OCI-M1 (cell line): ENCODE data around the gene WNT3.
"Not testable (repeated sequence)": the region's sequence is repeated elsewhere in the genome, so short reads cannot be mapped to it uniquely, and the experiment has no call there.

Source experiments
- DNase-seq: peaks from one replicate; lab custom pipeline; 2025; lab: John Stamatoyannopoulos, UW

The WNT3 gene, protein sequence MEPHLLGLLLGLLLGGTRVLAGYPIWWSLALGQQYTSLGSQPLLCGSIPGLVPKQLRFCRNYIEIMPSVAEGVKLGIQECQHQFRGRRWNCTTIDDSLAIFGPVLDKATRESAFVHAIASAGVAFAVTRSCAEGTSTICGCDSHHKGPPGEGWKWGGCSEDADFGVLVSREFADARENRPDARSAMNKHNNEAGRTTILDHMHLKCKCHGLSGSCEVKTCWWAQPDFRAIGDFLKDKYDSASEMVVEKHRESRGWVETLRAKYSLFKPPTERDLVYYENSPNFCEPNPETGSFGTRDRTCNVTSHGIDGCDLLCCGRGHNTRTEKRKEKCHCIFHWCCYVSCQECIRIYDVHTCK

GRCh38 chr17:46818316-46818928, at the start of gene WNT3:
WNT3 (minus strand) TSS chr17:46818692; CDS start chr17:46818597, 95 bp downstream.
- no peak for DNase-seq

GRCh38 chr17:46866747-46867146, 48.3 kb upstream of the WNT3 start:
- no peak for DNase-seq

GRCh38 chr17:46866325-46866724, 47.8 kb upstream of the WNT3 start:
- DNase-seq: no peak

DNA sequence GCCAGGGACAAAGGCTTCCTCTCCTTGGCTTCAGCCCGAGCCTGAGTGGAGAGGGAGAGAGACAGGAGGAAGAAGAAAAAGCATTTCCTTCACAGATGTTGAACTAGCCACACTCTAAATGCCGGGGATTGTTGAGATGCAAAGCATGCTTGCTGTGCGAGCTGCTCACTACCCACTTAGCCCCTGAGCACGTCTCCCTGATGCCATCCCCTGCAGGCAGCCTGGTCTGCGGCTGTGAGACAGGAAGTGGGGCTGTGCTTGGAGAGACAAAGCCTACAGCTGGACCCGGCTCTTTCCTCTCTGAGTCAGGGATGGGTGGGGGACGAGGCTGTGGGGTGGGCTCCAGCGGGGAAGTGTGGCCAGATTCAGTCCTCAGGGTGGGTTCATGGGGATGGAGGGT, 46.6 kb upstream of the WNT3 start:
- no peak for DNase-seq

DNA sequence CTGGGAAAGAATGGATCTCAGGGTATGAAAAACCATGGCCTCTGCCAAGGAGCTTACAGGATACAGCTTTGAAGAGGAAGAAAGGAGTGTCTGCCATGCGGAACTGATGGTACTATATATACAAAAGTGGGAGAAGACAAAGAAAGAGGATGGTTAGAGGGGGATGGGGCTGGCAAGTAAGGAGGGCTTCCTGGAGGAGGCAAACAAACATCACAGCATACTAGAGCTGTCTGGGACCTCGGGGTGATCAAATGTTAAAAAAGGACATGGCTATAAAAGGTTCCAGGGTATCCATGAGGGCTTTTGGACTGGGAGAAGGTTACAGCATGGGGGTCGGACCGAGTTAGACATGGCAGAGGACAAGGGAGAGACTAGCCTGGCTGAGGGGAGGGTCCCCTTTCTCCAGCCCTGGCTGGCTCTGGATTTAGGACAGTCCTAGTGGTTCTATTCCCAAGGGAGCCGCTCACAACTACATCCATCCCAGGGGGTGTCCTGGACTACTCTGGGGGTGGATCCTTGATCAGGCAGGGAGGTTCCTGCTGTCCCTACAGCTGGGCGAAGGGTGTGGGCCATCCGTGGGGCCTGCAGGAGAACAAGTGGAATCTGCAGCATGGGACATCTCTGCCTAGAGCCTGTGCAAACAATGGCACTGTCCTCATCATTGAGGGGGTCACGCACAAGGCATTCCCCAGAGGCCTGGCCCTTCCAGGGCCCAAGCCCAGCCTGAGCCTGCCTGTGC, 45.1 kb upstream of the WNT3 start:
- no peak for DNase-seq

DNA sequence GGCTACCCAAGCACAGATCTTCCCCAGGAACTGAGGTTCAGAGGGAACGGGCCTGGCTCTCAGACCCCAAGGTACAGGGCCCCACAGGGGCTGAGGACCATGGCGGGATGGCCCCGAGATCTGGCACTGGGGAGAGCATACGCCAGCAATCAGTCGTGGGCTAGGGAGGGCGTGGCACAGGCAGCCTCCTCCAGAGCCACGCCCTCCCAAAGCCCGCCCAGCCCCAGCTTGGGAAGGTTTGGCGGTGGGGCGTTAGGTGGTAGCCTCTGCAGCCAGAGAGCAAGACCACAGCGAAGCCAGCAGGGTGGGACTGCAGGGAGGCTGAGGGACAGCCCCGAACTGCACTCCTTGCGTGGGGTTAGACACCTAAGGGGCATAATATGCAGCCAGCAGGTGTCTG, 44.5 kb upstream of the WNT3 start:
- DNase-seq: no peak

DNA sequence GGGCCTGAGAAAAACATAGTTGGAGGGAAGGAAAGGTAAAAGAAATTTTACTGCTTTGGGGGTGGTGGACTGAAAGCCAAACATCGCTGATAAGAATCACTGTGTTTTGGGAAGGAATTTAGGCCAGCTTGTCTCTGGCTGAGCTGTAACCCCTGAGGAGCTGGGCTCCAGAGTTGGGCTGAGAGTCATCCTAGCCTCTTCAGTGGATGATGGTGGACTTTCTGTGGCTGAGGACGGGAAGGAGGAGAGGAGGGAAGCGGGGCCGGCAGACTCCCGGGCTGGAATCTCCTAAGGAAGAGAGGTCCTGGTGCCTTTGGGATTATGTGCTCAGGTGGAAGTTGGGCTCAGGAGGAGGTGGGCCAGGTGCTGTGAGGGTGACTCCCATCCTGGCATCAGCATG, 41.5 kb upstream of the WNT3 start:
- no peak for DNase-seq

GRCh38 chr17:46857600-46857999, 39.1 kb upstream of the WNT3 start:
- no peak for DNase-seq

DNA sequence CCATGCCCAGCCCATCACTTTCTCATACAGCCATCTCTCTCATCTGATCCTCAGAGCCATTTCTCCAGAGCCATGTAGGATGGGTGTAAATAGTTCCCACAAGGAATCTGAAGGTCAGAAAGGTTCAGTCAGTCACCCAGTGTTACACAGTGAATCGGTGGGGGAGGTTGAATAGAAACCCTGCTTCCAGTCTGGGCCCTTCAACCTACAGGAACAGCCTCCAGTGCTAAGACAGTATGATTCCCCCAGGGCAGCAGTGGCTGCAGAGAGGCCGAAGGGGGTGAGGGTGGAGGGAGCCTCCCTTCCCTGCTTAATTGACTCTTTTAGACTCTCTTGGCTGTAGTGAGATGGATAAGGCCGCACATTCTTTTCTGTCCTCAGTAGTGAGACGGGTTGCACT, 36.5 kb upstream of the WNT3 start:
- DNase-seq: no peak

DNA sequence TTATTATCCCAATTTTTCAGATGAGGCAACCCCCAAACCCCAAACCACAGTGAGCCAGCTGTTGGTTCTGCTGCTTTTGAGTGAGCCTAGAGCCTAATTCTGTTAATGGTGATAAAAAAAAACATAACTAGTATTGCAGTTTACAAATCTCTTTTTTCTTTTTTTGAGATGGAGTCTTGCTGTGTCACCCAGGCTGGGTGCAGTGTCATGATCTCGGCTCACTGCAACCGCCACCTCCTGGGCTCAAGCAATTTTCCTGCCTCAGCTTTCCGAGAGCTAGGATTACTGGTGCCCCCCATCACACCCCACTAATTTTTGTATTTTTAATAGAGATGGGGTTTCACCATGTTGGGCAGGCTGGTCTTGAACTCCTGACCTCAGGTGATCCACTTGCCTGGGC, 36.0 kb upstream of the WNT3 start:
- no peak for DNase-seq

- no peak for DNase-seq
Measured at GRCh38 chr17:46853896-46854444, 35.5 kb upstream of the WNT3 start.

- no peak for DNase-seq
Measured at GRCh38 chr17:46851029-46851741, 32.7 kb upstream of the WNT3 start, which contains the start of gene WNT9B. WNT9B (plus strand) TSS chr17:46851583; CDS start chr17:46851639, 56 bp downstream.

- no peak for DNase-seq
Measured at GRCh38 chr17:46850688-46851028, 32.2 kb upstream of the WNT3 start.

DNA sequence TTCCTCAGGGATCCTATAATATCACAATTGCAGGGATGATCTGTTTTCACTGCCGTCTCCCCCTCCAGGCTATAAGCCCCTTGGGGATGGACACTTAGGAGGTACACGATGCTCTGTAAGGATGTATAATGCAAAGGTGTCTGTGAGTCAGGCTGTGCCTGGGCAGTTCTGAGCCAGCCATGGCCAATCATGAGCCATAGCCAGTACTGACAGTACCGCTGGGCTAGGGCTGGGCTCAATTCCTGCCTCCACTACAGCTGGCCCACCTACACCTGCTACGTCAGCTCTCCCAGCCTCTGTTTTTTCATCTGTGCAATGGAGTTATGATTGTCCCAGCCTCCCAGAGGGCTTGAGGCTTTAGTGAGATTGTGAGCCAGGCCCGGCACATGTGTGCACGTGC, 30.0 kb upstream of the WNT3 start:
- DNase-seq: no peak

- DNase-seq: no peak
Measured at GRCh38 chr17:46847204-46848191, 29.0 kb upstream of the WNT3 start.

DNA sequence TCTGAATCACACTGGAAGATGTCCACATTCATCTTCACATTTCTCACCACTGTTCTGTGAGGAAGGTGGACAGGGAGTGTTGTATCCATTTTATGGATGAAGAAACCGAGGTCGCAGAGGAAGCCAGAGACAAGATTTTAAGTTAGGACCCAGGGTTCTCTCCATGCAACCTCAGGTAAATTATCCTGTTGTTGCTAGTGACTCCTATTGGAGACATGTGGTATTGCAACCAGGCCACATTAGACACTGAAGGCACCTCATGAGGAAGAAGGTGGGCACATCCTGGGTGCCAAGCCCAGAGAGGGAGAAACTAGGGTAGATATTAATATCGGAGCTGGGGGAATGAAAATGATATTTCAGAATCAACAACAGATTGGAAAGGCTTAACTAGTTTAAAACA, 24.3 kb upstream of the WNT3 start:
- peak; percentile 28 for DNase-seq

- no peak for DNase-seq
Measured at GRCh38 chr17:46841561-46842379, 23.3 kb upstream of the WNT3 start.

DNA sequence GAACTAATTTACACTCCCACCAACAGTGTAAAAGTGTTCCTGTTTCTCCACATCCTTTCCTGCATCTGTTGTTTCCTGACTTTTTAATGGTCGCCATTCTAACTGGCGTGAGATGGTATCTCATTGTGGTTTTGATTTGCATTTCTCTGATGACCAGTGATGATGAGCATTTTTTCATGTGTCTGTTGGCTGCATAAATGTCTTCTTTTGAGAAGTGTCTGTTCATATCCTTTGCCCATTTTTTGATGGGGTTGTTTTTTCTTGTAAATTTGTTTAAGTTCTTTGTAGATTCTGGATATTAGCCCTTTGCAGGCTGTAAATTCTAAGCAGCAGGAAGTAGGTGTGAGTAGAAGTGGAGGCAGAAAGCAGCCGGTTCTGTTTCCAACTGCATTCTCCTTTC, 22.1 kb upstream of the WNT3 start:
- not testable (repeated sequence) for DNase-seq

GRCh38 chr17:46839211-46839610, 20.7 kb upstream of the WNT3 start:
- DNase-seq: no peak

GRCh38 chr17:46837521-46837920, 19.0 kb upstream of the WNT3 start:
- no peak for DNase-seq
